ENCODE measurements around the gene NLRP4.
"Not testable (repeated sequence)": the region's sequence is repeated elsewhere in the genome, so short reads cannot be mapped to it uniquely, and the experiment has no call there.

NLRP4 gene

GRCh38 chr19:55867101-55867500, 30.8 kb downstream of the NLRP4 start:
- DNase-seq: no peak
- in situ Hi-C loops (cut with MboI; ENCODE audit: low pct_unique_long_range_greater_than_20kb, low sequenced_read_pairs): no loop called here

- DNase-seq: no peak
- in situ Hi-C loops (cut with MboI; ENCODE audit: low pct_unique_long_range_greater_than_20kb, low sequenced_read_pairs): no loop called here
These were observed 34.4 kb downstream of the NLRP4 start for GRCh38 chr19:55870736-55871135.

GRCh38 chr19:55877211-55877610, 40.9 kb downstream of the NLRP4 start:
- no peak for DNase-seq
- in situ Hi-C loops (cut with MboI; ENCODE audit: low pct_unique_long_range_greater_than_20kb, low sequenced_read_pairs): no loop called here

GRCh38 chr19:55882626-55883025, 46.3 kb downstream of the NLRP4 start:
- no peak for DNase-seq
- in situ Hi-C loops (cut with MboI; ENCODE audit: low pct_unique_long_range_greater_than_20kb, low sequenced_read_pairs): no loop called here

DNA sequence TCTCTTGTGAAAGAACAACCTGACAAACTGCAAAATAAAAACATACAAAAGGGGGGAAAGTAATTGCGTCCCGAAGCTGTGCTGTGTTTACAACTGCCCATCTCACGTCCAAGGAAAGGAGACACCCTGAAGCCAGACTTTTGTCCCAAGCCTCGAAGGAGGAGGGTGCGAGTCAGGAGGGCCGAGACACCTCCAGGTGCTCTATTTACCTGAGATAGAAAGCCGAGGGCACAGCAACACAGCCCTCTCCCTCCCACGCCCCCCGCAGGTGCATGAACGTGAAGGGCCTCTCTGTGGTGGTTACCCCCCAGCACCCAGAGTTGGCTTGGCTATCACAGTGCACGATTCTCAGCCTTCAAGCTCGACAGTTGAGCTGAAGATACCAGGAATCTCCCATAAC, 62.6 kb downstream of the NLRP4 start:
- DNase-seq: no peak
- in situ Hi-C loops (cut with MboI; ENCODE audit: low pct_unique_long_range_greater_than_20kb, low sequenced_read_pairs): no loop called here

- in situ Hi-C loops (cut with MboI; ENCODE audit: low pct_unique_long_range_greater_than_20kb, low sequenced_read_pairs): no loop called here
- no peak for DNase-seq
These were observed 65.2 kb downstream of the NLRP4 start for GRCh38 chr19:55901369-55902079.

GRCh38 chr19:55902080-55902751, 65.9 kb downstream of the NLRP4 start:
- no peak for DNase-seq
- in situ Hi-C loops (cut with MboI; ENCODE audit: low pct_unique_long_range_greater_than_20kb, low sequenced_read_pairs): no loop called here

- no peak for DNase-seq
- in situ Hi-C loops (cut with MboI; ENCODE audit: low pct_unique_long_range_greater_than_20kb, low sequenced_read_pairs): no loop called here
These were observed 70.9 kb downstream of the NLRP4 start for GRCh38 chr19:55907286-55907685.

- DNase-seq: no peak
- in situ Hi-C loops (cut with MboI; ENCODE audit: low pct_unique_long_range_greater_than_20kb, low sequenced_read_pairs): no loop called here
These were observed 71.4 kb downstream of the NLRP4 start for GRCh38 chr19:55907746-55908145.

DNA sequence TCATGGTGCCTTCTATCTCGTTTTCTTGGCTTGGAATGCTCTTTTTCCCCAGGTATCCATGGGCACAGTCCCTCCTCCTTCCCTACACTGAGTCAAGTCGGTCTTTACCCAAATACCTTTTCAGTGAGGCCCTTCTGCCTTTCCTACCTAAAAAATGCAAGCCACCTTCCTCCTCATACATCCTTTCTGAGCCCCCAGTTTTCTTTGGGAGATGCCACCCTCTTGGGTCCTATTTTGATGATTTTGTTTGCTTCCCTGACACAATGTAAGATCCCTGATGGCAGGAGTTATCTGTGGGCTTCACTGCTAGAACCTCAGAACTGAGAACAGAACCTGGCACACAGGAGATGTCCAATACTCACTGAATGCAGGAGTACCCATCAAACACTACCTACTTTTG, 73.5 kb downstream of the NLRP4 start:
- in situ Hi-C loops (cut with MboI; ENCODE audit: low pct_unique_long_range_greater_than_20kb, low sequenced_read_pairs): no loop called here
- no peak for DNase-seq

GRCh38 chr19:55912916-55913315, 76.6 kb downstream of the NLRP4 start:
- no peak for DNase-seq
- in situ Hi-C loops (cut with MboI; ENCODE audit: low pct_unique_long_range_greater_than_20kb, low sequenced_read_pairs): no loop called here

- DNase-seq: peak; percentile 38
- in situ Hi-C loops (cut with MboI; ENCODE audit: low pct_unique_long_range_greater_than_20kb, low sequenced_read_pairs): no loop called here
These were observed 77.4 kb downstream of the NLRP4 start for GRCh38 chr19:55913643-55914268.

GRCh38 chr19:55923556-55923955, 87.2 kb downstream of the NLRP4 start:
- in situ Hi-C loops (cut with MboI; ENCODE audit: low pct_unique_long_range_greater_than_20kb, low sequenced_read_pairs): no loop called here
- DNase-seq: no peak

- no peak for DNase-seq
- in situ Hi-C loops (cut with MboI; ENCODE audit: low pct_unique_long_range_greater_than_20kb, low sequenced_read_pairs): no loop called here
These were observed 91.7 kb downstream of the NLRP4 start for GRCh38 chr19:55927991-55928390.

GRCh38 chr19:55929258-55929657, 92.9 kb downstream of the NLRP4 start:
- DNase-seq; in situ Hi-C loops (cut with MboI; ENCODE audit: low pct_unique_long_range_greater_than_20kb, low sequenced_read_pairs): not testable (repeated sequence)

DNA sequence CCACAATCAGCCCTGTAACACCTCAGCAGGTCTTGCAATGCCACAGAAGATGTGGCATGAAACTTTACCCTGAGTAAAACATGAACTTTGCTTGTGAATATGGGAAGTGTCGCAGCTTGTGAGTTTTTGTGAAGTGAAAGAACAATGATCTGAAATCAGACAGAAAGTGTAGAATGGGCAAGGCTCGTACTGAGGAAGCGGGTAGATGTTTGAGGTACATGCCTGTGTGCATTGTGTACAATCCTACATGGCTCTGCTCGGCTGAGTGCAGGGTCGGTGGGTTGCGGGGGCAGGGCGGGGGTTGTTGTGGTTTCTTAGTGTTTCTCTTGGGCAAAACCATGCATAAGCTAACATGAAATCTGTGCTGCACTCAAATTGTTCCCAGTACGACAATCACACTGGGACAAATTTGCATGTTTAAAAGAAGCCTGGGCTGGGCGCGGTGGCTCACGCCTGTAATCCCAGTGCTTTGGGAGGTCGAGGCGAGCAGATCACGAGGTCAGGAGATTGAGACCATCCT, 94.7 kb downstream of the NLRP4 start:
- in situ Hi-C loops (cut with MboI; ENCODE audit: low pct_unique_long_range_greater_than_20kb, low sequenced_read_pairs): no loop called here
- no peak for DNase-seq
